GM18499 (cell line): Measurements from ENCODE around the gene CHKB.

Source experiments
- ATAC-seq: cut with Tn5 transposase; IDR thresholded peaks from one replicate; pipeline ENCODE4 v1.9.1; 2021; ENCODE audit warnings: moderate number of reproducible peaks; ENCODE audit not compliant: insufficient read depth, unreplicated experiment

The CHKB gene

DNA sequence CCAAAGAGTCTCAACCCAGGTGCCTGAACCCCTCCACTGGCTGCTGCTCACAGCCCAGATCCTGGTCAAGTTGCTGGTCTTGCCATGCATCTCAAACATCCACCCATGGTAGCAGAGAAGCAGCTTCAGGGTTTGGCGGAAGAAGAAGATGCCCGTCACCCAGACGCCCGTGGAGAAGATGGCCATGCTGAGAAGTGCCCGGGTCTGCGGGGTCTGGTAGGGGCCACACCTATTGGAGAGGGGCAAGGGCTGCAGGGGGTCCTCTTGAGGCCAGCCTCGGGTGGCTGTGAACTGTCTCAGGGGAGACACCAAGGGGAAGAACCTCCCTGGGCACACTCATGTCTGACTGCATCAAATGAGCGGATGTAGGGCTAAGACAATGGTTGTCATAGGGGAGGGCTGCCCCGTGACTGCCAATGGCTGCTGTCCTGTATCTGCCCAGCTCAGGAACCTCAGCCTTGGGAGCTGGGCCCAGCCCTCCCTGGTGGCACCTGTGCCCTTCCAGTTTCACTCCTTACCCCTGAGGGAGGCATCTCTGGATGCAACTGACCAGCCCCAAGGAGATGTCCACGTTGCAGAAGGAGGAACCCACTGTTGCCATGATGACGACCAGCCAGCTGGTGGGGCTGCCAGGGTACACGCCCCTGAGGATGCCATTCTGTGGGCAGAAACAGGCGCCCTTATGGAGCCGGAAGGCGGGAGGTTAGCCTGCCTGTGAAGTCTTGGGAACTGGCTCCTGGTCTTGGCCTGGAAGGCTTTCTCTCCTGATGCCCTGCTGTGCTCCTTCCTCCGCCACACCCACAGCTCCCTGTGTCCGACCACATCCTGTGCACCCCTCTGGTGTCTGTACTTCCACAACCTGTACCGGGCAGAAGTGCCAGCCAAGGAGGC lies 5.6 kb downstream of the CHKB start:
- no peak for ATAC-seq

DNA sequence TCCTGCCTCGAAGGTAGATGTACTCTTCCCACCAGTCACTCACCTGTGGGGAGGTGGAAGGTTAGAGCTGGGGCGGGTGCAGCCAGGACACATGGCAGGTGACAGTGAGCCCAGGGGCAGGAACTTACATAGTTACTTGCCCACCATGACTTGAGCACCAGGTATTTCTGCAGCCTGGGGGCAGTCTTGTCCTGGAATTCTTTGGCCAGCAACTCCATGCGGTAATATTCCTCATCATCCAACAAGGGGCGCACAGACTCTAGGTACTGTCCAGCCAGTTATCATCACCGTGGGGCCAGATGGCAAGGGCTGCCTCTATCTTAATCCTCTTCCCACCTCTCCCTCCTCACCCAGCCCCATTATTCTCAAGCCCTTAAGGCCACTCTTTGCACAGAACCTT lies 6.6 kb downstream of the CHKB start:
- no peak for ATAC-seq

DNA sequence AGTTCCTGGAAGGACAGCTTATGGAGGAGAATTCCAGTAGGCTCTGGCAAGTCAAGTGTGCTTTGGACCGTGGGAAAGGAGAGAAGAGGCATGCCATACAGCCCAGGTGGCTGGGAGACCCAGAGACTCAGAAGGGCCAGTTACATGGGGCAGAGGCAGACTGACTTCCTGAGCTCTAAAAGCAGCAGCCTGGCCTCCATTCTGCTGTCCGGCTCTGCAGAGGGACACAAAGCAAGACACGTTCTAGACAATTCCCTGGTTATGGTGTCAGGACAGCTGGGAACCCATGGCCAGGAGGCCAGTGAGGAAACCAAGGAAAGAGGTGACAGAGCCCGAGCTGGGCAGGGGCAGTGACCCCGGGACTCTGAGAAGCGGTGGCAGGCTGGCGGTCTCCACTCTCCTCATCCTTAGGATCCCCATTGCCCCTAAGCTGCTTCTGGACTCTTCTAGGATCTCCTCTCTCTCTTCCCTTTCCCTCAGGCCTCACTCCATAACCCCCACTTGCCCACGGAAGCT lies 7.2 kb downstream of the CHKB start:
- ATAC-seq: no peak

DNA sequence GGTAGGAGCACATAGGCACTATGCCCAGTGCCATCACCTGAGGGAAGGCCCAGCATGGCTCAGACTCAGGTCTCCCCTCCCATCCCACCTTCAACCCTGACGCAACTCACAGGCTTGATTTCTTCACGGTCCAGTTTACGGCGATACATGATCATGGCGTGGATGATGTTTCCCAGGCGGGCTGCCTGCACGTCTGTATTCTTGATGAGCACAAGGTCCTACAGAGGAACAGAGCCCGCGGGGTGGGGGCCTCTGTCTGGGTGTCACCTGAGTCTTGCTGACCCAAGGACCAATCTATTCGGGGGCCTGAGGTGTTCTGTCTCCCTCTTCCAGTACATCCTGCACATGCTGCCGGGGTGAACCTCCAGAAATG lies 8.3 kb downstream of the CHKB start:
- ATAC-seq: no peak

DNA sequence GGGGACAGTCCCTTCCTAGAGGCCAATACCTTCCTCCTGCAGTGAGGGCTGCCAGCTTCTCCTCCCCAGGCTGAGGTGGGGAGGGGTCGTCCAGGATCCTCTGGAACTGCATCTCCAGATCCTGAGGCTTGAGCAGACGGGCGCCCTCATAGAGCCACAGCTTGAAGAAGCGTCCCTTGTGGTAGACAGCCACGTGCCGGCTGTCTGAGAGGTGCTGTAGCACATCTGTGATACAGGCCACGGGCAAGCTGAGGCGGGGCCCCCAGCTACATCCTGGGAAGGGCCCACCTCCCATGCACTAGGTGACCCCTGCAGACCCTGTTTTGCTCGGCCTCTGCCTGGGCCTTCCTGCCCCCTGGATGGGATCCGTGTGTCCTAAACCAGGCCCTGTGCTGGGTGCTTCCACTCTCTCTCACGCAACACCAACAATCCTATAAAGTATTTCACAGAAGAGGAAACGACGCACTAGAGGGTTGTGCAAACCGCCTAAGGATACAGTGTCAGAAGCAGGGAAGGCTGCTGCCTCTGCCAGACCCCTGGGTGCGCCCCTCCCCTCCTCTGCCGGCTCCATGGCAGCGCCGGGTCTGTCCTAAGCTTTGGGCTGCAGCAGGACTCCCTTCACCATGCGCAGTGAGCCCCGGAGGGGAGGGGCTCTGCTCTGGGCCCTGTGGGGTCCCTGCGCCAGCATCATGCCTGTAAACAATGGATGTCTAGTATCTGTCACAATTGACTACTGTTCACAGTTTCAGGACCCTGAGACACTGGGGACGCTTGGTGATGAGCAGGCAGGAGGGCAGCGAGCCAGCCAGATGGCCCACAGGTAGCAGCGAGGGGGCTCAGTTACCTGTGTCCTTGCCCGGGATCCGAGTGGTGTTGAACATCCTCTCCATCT lies 8.9 kb downstream of the CHKB start:
- no peak for ATAC-seq

DNA sequence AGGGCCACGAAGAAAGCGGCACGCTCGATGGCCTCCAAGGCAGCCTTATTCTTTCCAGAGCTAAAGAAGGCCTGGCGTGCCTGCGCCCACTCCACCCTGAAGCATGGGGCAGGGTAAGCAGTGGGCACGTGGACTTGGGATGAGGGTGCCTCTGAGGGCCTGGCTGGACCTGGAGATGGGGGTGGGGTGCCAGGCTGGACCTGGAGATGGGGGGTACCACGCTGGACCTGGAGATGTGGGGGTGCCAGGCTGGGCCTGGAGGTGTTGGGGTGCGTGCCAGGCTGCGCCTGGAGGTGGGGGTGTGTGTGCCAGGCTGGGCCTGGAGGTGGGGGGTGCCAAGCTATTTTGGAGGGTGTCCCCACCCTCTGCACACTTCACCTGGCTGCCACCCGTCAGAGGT lies 9.7 kb downstream of the CHKB start:
- no peak for ATAC-seq

DNA sequence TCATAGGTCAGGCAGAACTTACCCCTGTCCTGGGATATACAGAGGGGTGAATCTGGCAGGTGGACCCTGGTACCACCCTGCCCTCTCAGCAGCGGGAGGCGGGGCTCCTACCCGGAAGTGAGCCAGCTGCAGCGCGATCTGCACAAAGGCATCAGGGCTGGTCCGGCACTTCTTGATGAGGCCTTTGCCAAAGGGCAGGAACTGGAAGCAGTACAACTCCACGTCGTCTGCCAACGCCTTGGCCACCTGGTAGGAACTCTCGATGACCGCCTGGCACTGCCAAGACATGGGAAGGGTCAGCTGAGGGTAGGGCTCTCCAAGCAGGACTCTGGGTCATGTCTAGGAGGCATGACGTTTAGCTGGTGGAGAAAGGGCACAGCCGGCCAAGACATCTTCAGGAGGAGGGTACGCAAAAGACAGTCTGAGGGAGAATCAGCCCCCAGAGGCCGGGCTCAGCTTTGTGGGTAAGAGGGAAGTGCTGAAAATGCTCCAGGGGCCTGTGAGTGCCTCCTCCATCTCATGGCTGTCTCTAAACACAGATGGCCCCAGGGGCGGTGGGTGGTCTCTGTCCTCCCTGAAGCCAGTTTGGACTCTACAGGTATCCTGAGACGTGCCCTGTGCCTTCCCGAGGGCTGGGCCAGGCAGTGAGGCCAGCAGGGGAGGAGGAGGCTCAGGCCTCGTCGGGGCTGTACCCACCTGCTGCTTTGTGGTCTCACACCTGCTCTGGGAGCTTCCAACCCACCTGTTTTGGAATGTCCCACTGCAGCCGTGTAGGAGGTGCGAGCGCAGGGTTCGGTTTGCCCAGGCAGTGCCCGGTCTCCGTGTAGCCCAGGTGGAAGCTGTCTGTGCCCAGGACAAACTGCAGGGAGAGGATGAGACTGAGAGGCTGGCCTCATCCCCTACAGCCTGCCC lies 11.1 kb downstream of the CHKB start:
- no peak for ATAC-seq

DNA sequence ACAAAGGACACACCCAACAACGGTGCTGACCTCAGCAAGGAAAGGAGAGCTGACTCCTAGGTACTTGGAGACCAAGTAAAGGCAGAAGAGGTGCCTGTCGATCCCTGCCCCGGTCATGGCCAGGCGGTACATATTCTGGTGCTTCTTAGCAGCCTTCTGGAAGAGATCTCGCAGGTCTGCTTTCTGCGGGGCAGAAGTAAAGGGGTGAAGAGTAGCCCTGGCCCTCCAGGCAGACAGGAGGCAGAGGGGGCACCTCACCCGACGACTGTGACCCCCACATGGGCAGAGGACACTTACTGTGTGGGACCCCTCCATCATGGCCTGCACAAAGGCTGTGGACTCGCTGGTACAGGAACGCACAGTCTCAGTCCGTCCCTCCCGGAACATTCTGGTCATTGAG lies 11.8 kb downstream of the CHKB start:
- no peak for ATAC-seq

DNA sequence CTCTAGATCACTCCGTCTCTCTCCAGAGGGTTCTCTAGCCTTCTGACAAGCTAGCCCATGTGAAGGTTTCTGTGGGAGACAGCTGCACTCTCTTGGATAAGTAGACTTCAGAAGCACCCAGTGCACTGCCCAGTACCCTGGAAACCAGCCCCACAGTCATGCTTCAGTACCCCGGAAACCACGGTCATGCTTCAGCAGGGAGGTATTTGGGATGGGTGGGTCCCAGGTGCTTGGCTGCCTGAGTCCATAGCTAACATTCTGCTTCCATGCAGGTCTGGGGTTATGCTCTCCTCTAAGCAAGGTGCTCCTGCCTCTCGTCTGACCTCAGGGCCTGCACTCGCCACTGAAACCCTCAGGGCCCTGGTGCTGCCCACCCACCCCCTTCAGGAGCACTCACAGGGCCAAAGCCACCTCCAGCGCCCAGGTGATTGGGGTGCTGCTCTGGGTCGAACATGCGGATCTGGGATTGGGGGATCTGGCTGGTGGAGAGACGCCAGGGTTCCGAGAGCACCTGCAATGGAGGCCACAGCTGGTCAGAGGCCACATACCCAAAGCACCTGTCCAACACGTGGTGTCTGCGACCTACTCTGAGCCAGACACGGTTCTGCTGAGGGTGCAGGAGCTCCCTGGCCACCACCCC lies 12.6 kb downstream of the CHKB start:
- no peak for ATAC-seq

DNA sequence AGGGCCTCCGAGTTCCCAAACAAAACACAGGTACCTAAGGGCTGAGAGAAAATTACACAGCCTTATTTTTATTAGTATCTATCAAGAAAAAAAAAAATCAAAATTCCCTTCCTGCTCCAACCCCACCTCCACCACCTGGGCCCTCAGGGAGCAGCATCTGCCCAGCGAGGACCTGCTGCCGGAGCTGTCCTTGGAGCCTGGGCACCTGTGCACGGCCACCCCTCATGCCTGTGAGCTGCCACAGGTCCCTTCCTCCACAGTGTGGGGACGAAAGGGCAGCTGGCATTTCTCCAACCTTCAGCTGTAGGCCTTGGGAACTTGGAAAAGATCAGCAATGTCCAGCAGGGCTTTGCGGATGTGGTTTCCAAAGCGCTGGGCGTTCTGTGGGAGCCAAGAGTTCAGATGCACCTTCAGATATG lies 13.6 kb downstream of the CHKB start:
- ATAC-seq: no peak

DNA sequence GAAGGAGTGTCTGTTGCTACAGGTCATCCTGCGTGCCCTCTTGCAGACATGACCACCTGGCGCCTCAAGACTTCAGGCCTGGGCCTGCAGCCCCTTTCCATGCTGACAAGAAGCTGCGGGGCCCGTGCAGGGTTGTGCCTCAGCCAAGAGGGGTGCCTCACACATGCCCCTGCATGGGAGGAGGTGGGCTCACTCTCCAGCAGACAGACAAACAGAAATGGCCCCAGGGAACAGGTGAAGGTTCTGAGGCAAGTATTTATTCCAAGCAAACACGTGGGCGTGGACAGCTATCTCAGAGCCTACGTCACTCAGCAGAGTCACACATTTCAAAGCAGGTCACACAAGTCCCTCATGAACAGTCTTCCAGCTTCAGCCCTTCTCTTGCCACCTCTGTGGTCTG lies 14.0 kb downstream of the CHKB start:
- no peak for ATAC-seq

DNA sequence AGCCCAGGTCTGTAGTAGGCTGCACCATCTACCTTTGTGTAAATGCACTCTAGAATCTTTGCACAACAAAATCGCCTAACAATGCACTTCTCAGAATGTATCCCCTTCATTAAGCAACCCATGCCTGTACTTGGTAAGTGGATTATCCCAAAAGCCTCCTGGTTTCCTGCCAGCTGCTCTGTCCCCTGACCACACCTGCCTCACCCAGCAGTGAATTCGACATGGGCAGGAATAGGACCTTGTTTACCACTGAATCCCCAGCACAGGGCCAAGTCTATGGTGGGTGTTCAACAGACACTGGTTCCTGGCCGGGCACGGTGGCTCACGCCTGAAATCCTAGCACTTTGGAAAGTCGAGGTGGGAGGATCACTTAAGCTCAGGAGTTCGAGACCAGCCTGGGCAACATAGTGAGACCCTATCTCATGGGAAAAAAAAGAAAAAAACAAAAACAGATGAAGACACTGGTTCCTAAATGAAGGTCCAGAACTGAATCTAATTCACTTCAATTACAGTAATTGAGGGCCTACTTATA lies 14.9 kb downstream of the CHKB start:
- ATAC-seq: no peak

DNA sequence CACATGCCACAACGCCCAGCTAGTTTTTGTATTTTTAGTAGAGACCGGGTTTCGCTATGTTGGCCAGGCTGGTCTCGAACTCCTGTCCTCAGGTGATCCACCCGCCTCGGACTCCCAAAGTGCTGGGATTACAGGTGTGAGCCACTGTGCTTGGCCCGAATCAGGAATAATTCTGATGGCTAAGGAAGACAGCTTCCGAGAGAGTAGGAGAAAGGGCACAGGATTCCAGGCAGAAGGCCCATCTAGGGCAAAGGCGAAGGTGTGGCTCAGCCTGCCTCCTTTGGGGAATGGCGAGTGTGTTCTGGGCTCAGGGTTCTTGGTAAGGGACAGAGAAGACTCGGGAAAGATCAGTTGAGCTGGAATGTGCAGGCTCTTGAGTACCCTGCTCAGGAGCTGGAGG lies 18.4 kb downstream of the CHKB start:
- no peak for ATAC-seq

DNA sequence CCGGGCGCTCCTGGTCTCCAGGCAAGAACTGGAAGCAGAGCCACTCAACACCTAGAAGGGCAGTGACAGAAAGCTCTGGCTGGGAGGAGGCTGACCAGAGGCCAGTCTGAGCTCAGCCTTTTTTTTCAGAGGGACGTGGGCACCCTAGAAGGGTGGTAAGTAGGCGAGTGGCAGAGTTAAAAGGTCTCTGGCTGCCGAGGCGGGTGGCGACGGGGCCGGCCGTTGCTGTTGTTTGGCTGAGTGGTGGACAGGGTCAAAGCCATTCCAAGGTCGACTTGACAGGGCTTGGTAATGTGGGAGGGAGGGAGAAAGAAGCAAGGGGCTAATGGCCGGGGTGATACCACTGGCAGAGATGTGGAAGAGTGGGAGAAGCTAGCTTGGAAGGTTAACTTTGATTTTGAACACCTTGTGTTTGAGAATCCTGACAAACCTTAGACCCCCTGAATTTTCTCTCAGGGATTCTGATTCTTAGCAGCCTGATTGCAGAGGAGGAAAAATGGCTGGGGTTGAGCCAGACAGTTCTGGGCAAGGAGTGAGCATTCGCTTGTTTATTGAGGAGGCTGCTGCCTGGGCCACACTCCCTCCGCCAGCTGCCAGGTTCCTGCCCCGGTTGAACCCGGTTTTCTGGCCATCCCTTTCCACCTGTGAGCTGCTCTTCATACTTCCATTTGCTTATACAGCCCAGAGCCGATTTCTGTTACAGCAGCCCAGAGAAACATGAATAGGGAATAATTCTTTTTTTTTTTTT lies 19.1 kb downstream of the CHKB start:
- ATAC-seq: no peak

DNA sequence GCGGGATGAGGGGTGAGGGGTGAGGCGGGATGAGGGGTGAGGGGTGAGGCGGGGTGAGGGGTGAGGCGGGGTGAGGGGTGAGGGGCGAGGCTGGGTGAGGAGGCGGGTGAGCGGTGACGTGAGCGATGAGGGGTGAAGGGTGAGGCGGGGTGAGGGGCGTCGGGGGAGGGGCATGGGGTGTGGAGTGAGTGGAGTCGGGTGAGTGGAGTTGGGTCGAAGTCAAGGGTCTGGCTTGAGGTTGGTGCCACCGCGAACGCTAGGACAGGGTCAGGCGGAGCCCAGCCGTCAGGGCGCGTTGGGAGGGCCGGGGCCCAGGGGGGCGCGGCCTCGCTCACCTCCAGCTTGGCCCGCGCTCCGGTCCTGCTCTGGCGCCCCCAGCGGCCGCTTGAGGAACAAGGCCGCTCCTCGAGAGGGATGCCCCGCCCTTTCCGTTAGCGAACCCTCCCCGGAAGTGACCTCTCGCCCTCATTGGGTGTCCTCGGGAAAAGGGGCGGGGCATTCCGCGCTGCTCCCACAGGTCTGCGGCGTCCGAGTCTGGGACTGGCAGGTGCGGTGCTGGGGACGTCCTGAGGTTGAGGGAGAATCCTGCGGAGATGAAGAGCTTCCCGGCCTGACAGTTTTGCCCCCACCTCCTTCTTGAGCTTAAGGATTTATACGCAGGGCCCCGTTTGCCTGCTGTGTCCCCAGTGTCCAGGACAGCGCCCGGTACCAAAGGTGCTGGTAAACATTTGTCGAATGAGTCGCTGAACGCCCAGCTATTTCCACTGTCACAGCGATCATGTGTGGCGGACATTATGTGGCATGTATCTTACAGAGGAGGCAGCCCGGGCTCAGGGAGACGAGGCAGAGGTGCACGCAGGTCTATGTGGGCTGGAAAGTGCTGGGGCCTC lies 19.9 kb downstream of the CHKB start, which contains the start of gene SYCE3:
SYCE3 (minus strand) TSS at position 397 of the 890 bp plus-strand sequence. CDS start 6,514 bp downstream, outside the sequence.
- ATAC-seq: no peak

DNA sequence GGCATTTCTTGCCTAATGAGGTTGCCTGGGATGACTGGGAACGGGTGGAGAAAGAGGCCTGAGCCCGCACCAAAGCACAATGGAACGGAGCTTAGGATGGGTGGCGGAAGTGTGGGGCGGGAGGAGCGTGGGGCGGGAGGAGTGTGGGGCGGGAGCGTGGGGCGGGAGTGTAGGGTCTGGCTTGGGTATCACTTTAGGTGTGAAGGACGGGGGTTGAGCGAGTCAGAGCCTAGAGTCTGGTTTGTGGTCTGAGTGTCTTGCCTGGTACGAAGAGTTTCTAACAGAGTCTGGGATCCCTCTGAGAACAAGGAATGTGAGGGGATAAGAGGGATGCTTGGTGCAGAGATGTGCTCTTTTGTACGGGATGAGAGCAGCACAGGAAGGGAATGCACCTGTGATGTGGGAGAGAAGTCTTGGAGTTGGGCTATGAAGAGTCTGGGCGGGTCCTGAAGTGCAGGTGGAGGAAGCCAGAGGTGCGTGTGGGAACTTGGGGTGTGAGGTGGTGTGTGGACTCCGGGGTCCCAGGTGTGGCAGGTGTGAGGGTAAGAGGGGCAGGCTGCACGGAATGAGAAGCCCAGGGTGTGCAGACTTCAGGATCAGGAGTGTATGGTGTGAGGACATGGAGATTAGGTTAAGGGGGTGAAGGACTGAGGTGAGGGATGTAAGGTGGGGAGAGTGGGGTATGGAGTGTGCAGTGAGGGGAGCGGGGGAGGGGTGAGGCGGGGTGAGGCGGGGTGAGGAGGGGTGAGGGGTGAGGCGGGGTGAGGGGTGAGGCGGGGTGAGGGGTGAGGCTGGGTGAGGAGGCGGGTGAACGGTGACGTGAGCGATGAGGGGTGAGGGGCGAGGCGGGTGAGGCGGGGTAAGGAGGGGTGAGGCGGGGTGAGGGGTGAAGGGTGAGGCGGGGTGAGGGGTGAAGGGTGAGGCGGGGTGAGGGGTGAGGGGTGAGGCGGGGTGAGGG lies 21.0 kb downstream of the CHKB start:
- ATAC-seq: no peak

DNA sequence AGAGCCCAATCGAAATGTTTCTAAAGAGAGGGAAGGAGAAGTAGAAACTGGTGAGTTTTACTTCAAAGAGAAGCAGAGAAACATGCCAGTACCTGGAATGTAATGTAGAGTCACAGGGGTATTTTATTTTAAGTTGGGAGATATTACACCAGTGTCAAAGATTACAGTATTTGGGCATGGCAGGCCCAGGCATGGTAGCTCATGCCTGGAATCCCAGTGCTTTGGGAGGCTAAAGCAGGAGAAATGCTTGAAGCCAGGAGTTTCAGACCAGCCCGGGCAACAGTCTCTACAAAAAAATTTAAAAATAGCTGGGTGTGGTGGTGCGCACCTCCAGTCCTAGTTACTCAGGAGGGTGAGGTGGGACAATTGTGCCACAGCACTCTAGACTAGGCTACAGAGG lies 22.6 kb downstream of the CHKB start:
- no peak for ATAC-seq
